ENCODE results near the gene UVRAG. TPM values are rescaled to one million over a fixed set of nuclear protein-coding genes. Genes with fewer than 3 reads are reported as not detected.

Gene UVRAG
- total RNA-seq, 3 donors from 2014 or later (not counting 1 experiment from before 2014, with no cell fraction given): 39.9 to 52.5 (median 41.4) TPM

- ATAC-seq (peak in 1 of 3 donors; percentile 22), DNase-seq (no peak)
- Histone ChIP-seq H3K9me3 (ENCODE audit: control insufficient read depth, insufficient read depth, low read length) (no peaks in the 10 kb centered on the region), H3K36me3 (ENCODE audit: control insufficient read depth, insufficient read depth, low read length) (no peaks in the 10 kb centered on the region), H3K4me1 (ENCODE audit: control insufficient read depth, insufficient read depth, low read length) (peaks cover 30% of the 10 kb centered on the region), H3K4me3 (ENCODE audit: low read length) (no peak overlapping the region), H3K27ac (ENCODE audit: low read length) (peak overlapping the region; percentile 55), H3K27me3 (ENCODE audit: control insufficient read depth, insufficient read depth, low read length) (no peaks in the 10 kb centered on the region)
- WGBS (ENCODE audit: insufficient coverage): 91% methylated on average over 6 of the region's 6 CpGs
- H3K4me3 Mint-ChIP-seq: peak overlapping the region; percentile 84
- intact Hi-C loops (cut with micrococcal nuclease): loop anchor here (2.0 to 5.0 kb wide), 2 partner anchors 54 to 351 kb away; partner anchors contain the start of gene WNT11
- H3K4me1 Mint-ChIP-seq: peaks cover 36 to 38% of the 10 kb centered on the region in 2 donors
- H3K36me3 Mint-ChIP-seq: no peaks in the 10 kb centered on the region
- TF ChIP-seq CTCF (IDR thresholded peaks at IDR 0.05): no peak
- H3K9me3 Mint-ChIP-seq: no peaks in the 10 kb centered on the region
- peaks cover 0 to 2% of the 10 kb centered on the region in 2 donors for H3K27me3 Mint-ChIP-seq (ENCODE audit: low read depth in 2 of 2)
- peak overlapping the region; percentile 88 to 92 for H3K27ac Mint-ChIP-seq
These were observed 338.5 kb downstream of the UVRAG start for GRCh38 chr11:76153571-76153923.

- ATAC-seq: no peak
- Histone ChIP-seq H3K27ac (ENCODE audit: low read length) (no peak overlapping the region), H3K36me3 (ENCODE audit: control insufficient read depth, insufficient read depth, low read length) (no peaks in the 10 kb centered on the region), H3K4me3 (ENCODE audit: low read length) (no peak overlapping the region), H3K27me3 (ENCODE audit: control insufficient read depth, insufficient read depth, low read length) (no peaks in the 10 kb centered on the region), H3K4me1 (ENCODE audit: control insufficient read depth, insufficient read depth, low read length) (peaks cover 44% of the 10 kb centered on the region), H3K9me3 (ENCODE audit: control insufficient read depth, insufficient read depth, low read length) (no peaks in the 10 kb centered on the region)
- H3K4me3 Mint-ChIP-seq: no peak overlapping the region
- TF ChIP-seq CTCF (IDR thresholded peaks at IDR 0.05): no peak
- DNase-seq: no peak
- H3K36me3 Mint-ChIP-seq: no peaks in the 10 kb centered on the region
- peaks cover 42 to 50% of the 10 kb centered on the region in 2 donors for H3K4me1 Mint-ChIP-seq
- H3K27me3 Mint-ChIP-seq (ENCODE audit: low read depth in 2 of 2): peaks cover 0 to 2% of the 10 kb centered on the region in 2 donors
- no peaks in the 10 kb centered on the region for H3K9me3 Mint-ChIP-seq
- H3K27ac Mint-ChIP-seq: no peak overlapping the region
- 93% methylated on average over 11 of the region's 11 CpGs for WGBS (ENCODE audit: insufficient coverage)
- intact Hi-C loops (cut with micrococcal nuclease): no loop called here
These were observed 340.7 kb downstream of the UVRAG start for GRCh38 chr11:76155500-76156227.

- peaks cover 0 to 2% of the 10 kb centered on the region in 2 donors for H3K27me3 Mint-ChIP-seq (ENCODE audit: low read depth in 2 of 2)
These were observed 342.0 kb downstream of the UVRAG start for GRCh38 chr11:76156971-76157427.

More at GRCh38 chr11:76156971-76157427, 342.0 kb downstream of the UVRAG start:
- intact Hi-C loops (cut with micrococcal nuclease): no loop called here
- DNase-seq: no peak
- no peak overlapping the region for H3K4me3 ChIP-seq (ENCODE audit: low read length)
- Mint-ChIP-seq H3K4me3 (no peak overlapping the region), H3K4me1 (peaks cover 32 to 55% of the 10 kb centered on the region in 2 donors), H3K36me3 (no peaks in the 10 kb centered on the region), H3K27ac (no peak overlapping the region), H3K9me3 (no peaks in the 10 kb centered on the region)
- WGBS (ENCODE audit: insufficient coverage): 82% methylated on average over 12 of the region's 12 CpGs
- H3K4me1 ChIP-seq (ENCODE audit: control insufficient read depth, insufficient read depth, low read length): peaks cover 54% of the 10 kb centered on the region
- no peak for ATAC-seq
- no peaks in the 10 kb centered on the region for H3K36me3 ChIP-seq (ENCODE audit: control insufficient read depth, insufficient read depth, low read length)
- H3K27me3 ChIP-seq (ENCODE audit: control insufficient read depth, insufficient read depth, low read length): no peaks in the 10 kb centered on the region
- TF ChIP-seq CTCF (IDR thresholded peaks at IDR 0.05): no peak
- H3K9me3 ChIP-seq (ENCODE audit: control insufficient read depth, insufficient read depth, low read length): no peaks in the 10 kb centered on the region
- no peak overlapping the region for H3K27ac ChIP-seq (ENCODE audit: low read length)

Measured in natural killer cell (primary cell).